HepG2 (cell line): ENCODE data around the gene NFATC3. TPM values are rescaled to one million over a fixed set of nuclear protein-coding genes. Genes with fewer than 3 reads are reported as not detected.

Experiments used
- ATAC-seq: fragments of 200-7000 bp; cut with Tn5 transposase; 3 replicates; pipeline ENCODE4 v1.9.1; 2020; ENCODE audit warnings: mild to moderate bottlenecking, moderate library complexity
- BruUV-seq: library from RNA; stranded (reverse); fragments of 400-500 nt; replicated peaks from 2 replicates; lab custom pipeline; 2021; lab: Mats Ljungman, UMichigan
- CTCF ChIA-PET: fragments of 300-600 bp; formaldehyde crosslinking; extraction: SDS; loops from one replicate; lab custom pipeline; 2021; ENCODE audit warnings: low total read pairs, inconsistent platforms, low intra/inter-chr PET ratio; lab: Yijun Ruan, JAX
- POLR2A ChIA-PET: fragments of 350-600 bp; sonication (Branson Sonifier 250); formaldehyde crosslinking; loops from one replicate; lab custom pipeline; 2020; ENCODE audit warnings: antibody characterized with exemption, inconsistent platforms; lab: Yijun Ruan, JAX
- DNase-seq: peaks from one replicate; pipeline ENCODE4 v3.0.0-alpha.2; 2015; ENCODE audit warnings: low spot score
- FAIRE-seq: peaks from 3 replicates; lab custom pipeline; 2011; peaks lifted over from hg19 to GRCh38; lab: Jason Lieb, UNC
- H2AFZ ChIP-seq: one replicate; pipeline ENCODE4 v1.6.1; 2011; ENCODE audit warnings: low read length, inconsistent platforms
- H3K27ac ChIP-seq: fragments of 300-600 bp; 3 replicates; pipeline ENCODE4 v1.8.0; 2011; ENCODE audit warnings: mixed run types, mild to moderate bottlenecking, mixed read lengths, low read length, inconsistent platforms; ENCODE audit not compliant: insufficient read depth; ENCODE audit errors: extremely low read length
- H3K27me3 ChIP-seq, 2 experiments: fragments of 200-600 bp in 1 of 2; 2 replicates in 1 of 2; 3 replicates in 1 of 2; pipeline versions ENCODE4 v1.6.0 to v1.8.0; 2011; ENCODE audit warnings: low read length in 2 of 2, mild to moderate bottlenecking in 2 of 2, moderate library complexity in 2 of 2, inconsistent platforms in 1 of 2; ENCODE audit not compliant: insufficient read depth in 2 of 2, control insufficient read depth in 1 of 2
- H3K36me3 ChIP-seq, 2 experiments: fragments of 200-600 bp in 1 of 2; replicated peaks in 1 of 2; 2 replicates in 1 of 2; 3 replicates in 1 of 2; pipeline versions ENCODE4 v1.5.1 to v1.8.0; 2011; ENCODE audit warnings: low read length in 2 of 2, inconsistent platforms in 1 of 2; ENCODE audit not compliant: insufficient read depth in 2 of 2, control insufficient read depth in 1 of 2
- H3K4me1 ChIP-seq: 2 replicates; pipeline ENCODE4 v1.5.1; 2012; ENCODE audit warnings: low read length, inconsistent platforms; ENCODE audit not compliant: insufficient read depth
- H3K4me2 ChIP-seq: 2 replicates; pipeline ENCODE4 v1.6.0; 2011; ENCODE audit warnings: low read depth, low read length, inconsistent platforms
- H3K4me3 ChIP-seq, 3 experiments: fragments of 200-600 bp in 1 of 3; sonication (generic), shearing (Covaris generic) in 1 of 3; replicated peaks in 1 of 3; 2 replicates each; pipeline ENCODE4 v1.5.1; 2011 to 2016; ENCODE audit warnings: low read length in 3 of 3, inconsistent platforms in 2 of 3, low read depth in 2 of 3, mild to moderate bottlenecking in 2 of 3, control low read depth in 1 of 3, mixed read lengths in 1 of 3; ENCODE audit not compliant: insufficient read depth in 1 of 3
- H3K79me2 ChIP-seq: one replicate; pipeline ENCODE4 v1.6.1; 2011; ENCODE audit warnings: low read length, inconsistent platforms; ENCODE audit not compliant: insufficient read depth
- H3K9ac ChIP-seq: 2 replicates; pipeline ENCODE4 v1.6.0; 2011; ENCODE audit warnings: mild to moderate bottlenecking, low read depth, low read length, inconsistent platforms; ENCODE audit not compliant: insufficient read depth
- H3K9me3 ChIP-seq: 2 replicates; pipeline ENCODE4 v1.5.1; 2012; ENCODE audit warnings: mild to moderate bottlenecking, low read length
- H4K20me1 ChIP-seq: 2 replicates; pipeline ENCODE4 v1.6.0; 2011; ENCODE audit warnings: inconsistent platforms, mild to moderate bottlenecking, low read length, moderate library complexity; ENCODE audit not compliant: insufficient read depth
- ASH2L ChIP-seq: fragments of 300-600, 200-600 bp; sonication (generic); IDR thresholded peaks from 2 replicates; pipeline ENCODE4 v1.7.0; 2017; ENCODE audit warnings: low read depth, mild to moderate bottlenecking, moderate library complexity, mixed read lengths, low read length; ENCODE audit not compliant: insufficient read length
- GATA4 ChIP-seq: sonication (generic); IDR thresholded peaks from 2 replicates; pipeline ENCODE4 v1.6.1; 2016; ENCODE audit warnings: antibody characterized with exemption, low read depth, borderline replicate concordance
- NCOR1 ChIP-seq: fragments of 200-600 bp; sonication (generic); IDR thresholded peaks from 2 replicates; pipeline ENCODE4 v1.7.0; 2017; ENCODE audit warnings: antibody characterized with exemption, low read length, borderline replicate concordance
- WGBS: methylation state at CpG from one replicate; pipeline ENCODE4 v1.1.6; 2017; ENCODE audit warnings: low lambda C conversion rate; 5-methylcytosine and 5-hydroxymethylcytosine counted together
- in situ Hi-C: cut with HindIII; loops from 2 replicates; pipeline ENCODE4 v1.10.0; 2017; ENCODE audit warnings: low pct_unique_long_range_greater_than_20kb; ENCODE audit not compliant: extremely low pct_ligation_motif_present
- intact Hi-C: fragments of 100-400 bp; cut with micrococcal nuclease; formaldehyde crosslinking; loops from one replicate; pipeline ENCODE4 v1.10.0; 2022; ENCODE audit not compliant: unreplicated experiment
- polyA plus RNA-seq, 8 experiments: library from polyadenylated mRNA; depleted of rRNA in 3 of 8; stranded (reverse) in 7 of 8; unstranded in 1 of 8; fragments of >200 nt; fragmentation: Illumina TruSeq in 4 of 8; extraction: Trizol in 4 of 8; gene quantifications; 2 replicates each; pipeline versions ENCODE4 v1.2.1 to v1.2.3, GENCODE V29; 2011 to 2016; ENCODE audit warnings: low read depth in 4 of 8, missing spikeins in 1 of 8, mixed read lengths in 1 of 8; ENCODE audit not compliant: insufficient read depth in 1 of 8
- total RNA-seq, 5 experiments: library from RNA; depleted of rRNA; stranded (reverse); fragments of >200 nt; fragmentation: Illumina TruSeq; extraction: Trizol; gene quantifications; 2 replicates each; pipeline ENCODE4 v1.2.3, GENCODE V29; 2016; ENCODE audit warnings: low read depth in 1 of 5
- TF ChIP-seq, protein P1 (sequence below): sonication (generic); formaldehyde crosslinking; IDR thresholded peaks from 2 replicates; pipeline ENCODE4 v1.8.1; 2023; ENCODE audit warnings: mild to moderate bottlenecking, inconsistent platforms, moderate library complexity, missing genetic modification reagents, borderline replicate concordance
- TF ChIP-seq, protein P2 (sequence below): sonication (generic); formaldehyde crosslinking; IDR thresholded peaks from 2 replicates; pipeline ENCODE4 v1.4.0; 2020; ENCODE audit warnings: missing genetic modification reagents, low read depth, mild to moderate bottlenecking, borderline replicate concordance
- TF ChIP-seq, protein P3 (sequence below): sonication (generic); formaldehyde crosslinking; IDR thresholded peaks from 2 replicates; pipeline ENCODE4 v1.4.0; 2020; ENCODE audit warnings: mild to moderate bottlenecking, low read depth, missing genetic modification reagents
- TF ChIP-seq, protein P4 (sequence below): sonication (generic); formaldehyde crosslinking; IDR thresholded peaks from 2 replicates; pipeline ENCODE4 v1.8.1; 2023; ENCODE audit warnings: missing genetic modification reagents, inconsistent platforms, borderline replicate concordance

The NFATC3 gene
- total and polyA plus RNA-seq, 2 of the 13 experiments (the other 11 are each of a cell fraction or from before 2014, with no cell fraction given): 52.6 to 62.7 TPM

DNA sequence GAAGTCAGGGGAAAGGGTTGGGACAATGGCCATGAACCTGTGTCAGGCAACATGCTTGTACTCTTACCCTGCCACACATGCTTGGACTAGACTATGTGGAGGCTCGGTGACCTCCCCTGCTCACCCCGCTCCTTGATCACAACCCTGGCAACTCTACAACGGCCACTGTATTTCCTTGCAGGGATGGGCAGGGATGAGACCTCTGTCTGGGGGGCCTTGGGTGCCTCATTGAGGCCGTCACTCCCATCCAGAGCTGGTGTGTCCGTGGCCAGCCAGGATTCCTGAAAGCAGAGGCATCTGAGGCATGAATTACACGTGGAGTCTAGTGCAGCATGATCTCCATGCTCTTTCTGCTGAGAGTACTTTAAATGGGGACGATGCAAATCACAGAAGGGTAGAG is 161.0 kb downstream of the NFATC3 start (continued):
- TF ChIP-seq, protein P1, sequence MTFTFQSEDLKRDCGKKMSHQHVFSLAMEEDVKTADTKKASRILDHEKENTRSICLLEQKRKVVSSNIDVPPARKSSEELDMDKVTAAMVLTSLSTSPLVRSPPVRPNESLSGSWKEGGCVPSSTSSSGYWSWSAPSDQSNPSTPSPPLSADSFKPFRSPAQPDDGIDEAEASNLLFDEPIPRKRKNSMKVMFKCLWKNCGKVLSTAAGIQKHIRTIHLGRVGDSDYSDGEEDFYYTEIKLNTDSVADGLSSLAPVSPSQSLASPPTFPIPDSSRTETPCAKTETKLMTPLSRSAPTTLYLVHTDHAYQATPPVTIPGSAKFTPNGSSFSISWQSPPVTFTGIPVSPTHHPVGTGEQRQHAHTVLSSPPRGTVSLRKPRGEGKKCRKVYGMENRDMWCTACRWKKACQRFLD: 0 out of 2 replicates have a peak, but pooled peaks have one; percentile 41
- TF ChIP-seq, protein P2, sequence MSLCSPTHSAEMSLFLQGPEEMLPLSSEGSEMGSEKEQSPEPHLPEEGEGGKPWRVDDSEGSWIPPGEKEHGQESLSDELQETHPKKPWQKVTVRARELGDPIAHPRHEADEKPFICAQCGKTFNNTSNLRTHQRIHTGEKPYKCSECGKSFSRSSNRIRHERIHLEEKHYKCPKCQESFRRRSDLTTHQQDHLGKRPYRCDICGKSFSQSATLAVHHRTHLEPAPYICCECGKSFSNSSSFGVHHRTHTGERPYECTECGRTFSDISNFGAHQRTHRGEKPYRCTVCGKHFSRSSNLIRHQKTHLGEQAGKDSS (CRISPR knock-in tag): 0 out of 2 replicates have a peak, but pooled peaks have one; percentile 25

DNA sequence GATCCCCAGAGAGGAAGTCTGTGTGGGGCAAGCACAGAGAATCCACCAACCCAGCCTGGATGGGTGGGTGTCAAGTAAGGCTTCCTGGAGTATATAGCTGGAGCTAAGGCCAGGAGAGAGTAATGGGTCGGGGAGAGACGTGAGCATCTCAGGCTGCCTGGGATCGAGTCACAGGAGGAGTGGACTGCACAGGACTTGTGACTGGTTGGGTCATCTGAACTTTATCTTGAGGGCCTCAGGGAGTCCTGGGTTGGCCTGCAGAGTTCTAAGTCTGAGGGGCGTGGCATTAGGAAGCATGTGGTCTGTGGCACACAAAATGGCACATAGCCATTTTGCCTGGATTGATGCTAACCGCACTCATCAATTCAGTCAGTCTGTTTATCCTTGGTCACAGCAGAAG is 161.5 kb downstream of the NFATC3 start:
- Histone ChIP-seq H3K36me3 (peaks cover 4 to 14% of the 10 kb centered on the region in 2 experiments; a peak in 4 of 5 replicates), H3K4me1 (peaks cover 59% of the 10 kb centered on the region), H4K20me1 (no peaks in the 10 kb centered on the region), H3K4me3 (peak overlapping the region in 1 of 3 experiments; percentile 97; a peak in 1 of 6 replicates), H3K27ac (no peak overlapping the region), H3K9me3 (no peaks in the 10 kb centered on the region), H3K4me2 (peak overlapping the region; percentile 89), H3K27me3 (no peaks in the 10 kb centered on the region; a peak in 1 of 5 replicates), H3K9ac (no peak overlapping the region; the same call in 1 of the 2 replicates), H3K79me2 (no peaks in the 10 kb centered on the region), H2AFZ (no peak overlapping the region)
- POLR2A ChIA-PET: interaction anchor here (0.8 to 2.9 kb wide), 3 partner anchors 10 to 65 kb away, joined by 3 to 16 read pairs (median 4); partner anchors contain the start of genes PRMT7 and SLC7A6OS
- TF ChIP-seq, protein P3, sequence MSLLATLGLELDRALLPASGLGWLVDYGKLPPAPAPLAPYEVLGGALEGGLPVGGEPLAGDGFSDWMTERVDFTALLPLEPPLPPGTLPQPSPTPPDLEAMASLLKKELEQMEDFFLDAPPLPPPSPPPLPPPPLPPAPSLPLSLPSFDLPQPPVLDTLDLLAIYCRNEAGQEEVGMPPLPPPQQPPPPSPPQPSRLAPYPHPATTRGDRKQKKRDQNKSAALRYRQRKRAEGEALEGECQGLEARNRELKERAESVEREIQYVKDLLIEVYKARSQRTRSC (CRISPR knock-in tag): no peak
- TF ChIP-seq NCOR1 (no peak), ASH2L (no peak), GATA4 (no peak)
- TF ChIP-seq, protein P4, sequence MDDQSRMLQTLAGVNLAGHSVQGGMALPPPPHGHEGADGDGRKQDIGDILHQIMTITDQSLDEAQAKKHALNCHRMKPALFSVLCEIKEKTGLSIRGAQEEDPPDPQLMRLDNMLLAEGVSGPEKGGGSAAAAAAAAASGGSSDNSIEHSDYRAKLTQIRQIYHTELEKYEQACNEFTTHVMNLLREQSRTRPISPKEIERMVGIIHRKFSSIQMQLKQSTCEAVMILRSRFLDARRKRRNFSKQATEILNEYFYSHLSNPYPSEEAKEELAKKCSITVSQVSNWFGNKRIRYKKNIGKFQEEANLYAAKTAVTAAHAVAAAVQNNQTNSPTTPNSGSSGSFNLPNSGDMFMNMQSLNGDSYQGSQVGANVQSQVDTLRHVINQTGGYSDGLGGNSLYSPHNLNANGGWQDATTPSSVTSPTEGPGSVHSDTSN: no peak
- BruUV-seq: no TSS peak
- CTCF ChIA-PET: no interaction called here
- ATAC-seq: no peak
- WGBS: 84% methylated on average over 5 of the region's 5 CpGs
- in situ Hi-C loops (no loop called here), intact Hi-C loops (no loop called here)
- no peak for FAIRE-seq
- DNase-seq: no peak
